CD4-positive, alpha-beta T cell treated with Interleukin-4 for 4 hours (primary cell): ENCODE results near the gene RAB22A.
A peak's percentile ranks its signal among the peaks of the same experiment; 100 is the strongest.

Experiments
- DNase-seq: peaks from one replicate; pipeline ENCODE4 v3.0.0-alpha.2; 2020

The RAB22A gene

GRCh38 chr20:58305061-58305460 is 4.5 kb upstream of the RAB22A start:
- DNase-seq: no peak

DNA sequence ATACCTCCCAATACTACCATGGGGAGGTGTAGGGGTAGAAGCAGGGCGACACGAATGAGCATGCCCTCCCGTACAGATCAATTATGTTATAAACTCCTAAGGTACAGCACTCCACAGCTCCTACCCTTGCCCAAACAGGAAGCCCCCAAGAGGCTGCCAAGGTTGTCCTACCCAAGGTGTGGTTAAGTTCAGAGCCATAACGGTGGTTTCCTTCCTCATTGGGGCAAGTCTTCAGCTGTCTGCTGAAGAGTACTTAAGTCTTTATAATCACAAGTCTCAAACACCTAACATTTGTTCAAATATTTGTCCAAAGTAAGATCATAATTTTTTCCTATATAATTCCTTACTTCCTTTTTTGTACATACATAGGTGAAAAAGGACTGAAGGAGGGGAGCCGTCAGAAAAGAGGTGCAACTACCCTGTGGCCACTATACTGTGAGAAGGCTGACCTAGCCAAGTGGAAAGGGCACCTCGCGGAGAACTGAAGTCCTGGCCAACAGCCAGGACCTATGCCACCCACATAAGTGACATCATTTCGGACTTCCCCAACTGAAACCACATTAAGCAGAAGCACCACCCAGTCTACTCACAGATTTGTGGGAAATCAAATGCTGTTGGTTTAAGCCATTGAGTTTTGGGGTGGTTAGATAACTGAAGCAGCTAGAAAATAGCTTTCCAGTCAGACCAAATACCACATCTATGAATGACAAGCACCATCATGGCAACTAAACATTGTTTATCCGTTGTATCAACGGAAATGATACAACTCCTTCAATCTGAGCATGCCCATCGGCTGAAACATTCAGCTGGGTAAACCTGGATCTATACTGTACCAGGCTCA is 2.9 kb upstream of the RAB22A start:
- peak; percentile 98 for DNase-seq

DNA sequence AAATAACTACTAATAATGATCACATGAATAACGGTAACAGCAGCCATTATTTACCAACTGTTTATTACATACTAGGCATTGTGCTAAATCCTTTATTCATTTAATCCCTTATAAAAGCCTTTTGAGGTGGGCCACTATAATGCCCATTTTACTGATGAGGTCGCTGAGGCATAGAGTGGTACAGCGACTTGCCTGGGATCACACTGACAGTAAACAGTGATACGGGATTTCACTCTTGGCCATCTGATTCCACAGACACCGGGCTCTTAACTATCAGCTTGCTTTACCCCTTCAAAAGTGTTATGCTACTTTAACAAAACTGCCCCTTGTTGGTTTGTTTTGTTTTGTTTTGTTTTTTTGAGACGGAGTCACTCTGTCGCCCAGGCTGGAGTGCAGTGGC is 2.2 kb upstream of the RAB22A start:
- no peak for DNase-seq

DNA sequence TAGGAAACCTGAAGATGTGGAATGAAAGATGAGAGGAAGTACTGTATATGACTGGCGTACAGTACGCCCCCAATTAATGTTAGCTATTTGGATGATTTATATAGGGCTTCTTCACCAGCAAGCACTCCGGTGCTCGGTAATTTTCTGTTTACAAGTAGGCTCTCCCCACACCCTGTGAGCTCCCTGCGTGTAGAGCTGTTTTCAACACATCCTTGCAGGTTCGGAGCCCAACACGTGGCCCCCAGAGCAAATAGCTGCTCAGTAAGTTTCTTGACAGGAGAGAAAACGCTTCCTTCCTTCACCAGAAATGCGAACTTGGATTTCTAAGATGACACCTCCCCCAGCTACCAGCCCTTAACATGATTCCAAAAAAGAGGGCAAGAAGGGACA is 1.2 kb upstream of the RAB22A start:
- DNase-seq: peak; percentile 15

DNA sequence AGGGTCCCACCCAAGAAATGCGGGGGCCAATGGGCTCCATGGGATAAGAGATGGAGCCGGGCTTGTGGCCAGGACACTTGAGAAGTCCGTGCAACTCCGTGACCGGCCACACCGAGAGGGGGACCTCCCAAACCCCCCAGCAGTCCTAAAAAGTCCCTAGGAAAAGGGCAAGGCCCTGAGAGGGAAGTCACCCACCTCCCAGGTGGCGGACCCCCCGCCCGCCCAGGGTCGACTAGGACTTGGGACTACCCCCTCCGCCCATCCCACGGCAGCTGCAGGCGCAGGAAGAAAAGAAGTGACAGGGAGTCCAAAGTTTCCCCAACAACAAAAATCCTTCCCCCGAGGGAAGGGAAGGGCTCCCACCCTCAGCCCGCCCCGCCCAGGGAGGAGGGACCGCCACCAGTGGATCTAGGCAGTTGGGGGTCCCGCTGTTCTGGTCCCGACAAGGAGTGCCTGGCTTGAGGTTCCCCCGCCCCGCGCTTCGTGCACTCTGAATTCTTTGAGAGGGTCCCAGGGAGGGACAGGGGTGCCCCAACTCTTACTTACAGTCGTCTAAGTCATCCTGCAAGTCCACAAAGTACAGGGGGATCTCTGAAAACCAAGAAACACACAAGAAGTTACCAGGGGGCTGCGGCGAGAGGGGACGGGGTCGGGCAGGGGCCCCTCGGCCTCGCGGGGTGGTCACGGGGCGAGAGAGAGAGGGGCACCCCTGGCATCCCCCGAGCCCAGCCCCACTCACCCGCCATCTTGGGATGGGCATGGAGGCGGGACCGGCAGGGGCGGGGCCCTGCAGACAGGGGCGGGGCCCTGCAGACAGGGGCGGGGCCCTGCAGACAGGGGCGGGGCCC is 611 bp upstream of the RAB22A start:
- peak; percentile 46 for DNase-seq

DNA sequence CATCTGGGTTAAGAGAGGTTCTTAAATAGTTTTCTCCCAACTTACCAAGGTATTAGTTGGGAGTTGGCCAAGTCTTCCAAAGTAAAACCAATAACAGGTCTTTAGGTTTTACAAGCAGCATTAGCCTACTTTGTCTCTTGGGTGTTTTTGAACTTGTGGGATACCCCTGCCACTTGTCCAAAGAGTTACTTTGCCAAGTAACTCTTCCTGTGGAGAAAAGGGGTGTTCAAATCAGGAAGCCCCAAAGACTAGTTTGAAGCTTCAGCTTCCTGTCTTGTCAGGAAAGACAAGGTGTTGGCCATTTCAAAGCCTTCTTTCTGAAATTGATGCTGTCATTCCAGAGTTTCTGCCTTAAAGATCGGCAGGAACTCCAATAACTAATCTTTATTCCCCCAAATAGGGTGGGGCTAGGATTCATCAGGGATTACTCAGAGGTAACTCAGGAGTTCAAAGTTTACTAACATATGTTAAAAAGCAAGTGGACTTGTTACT is 822 bp downstream of the RAB22A start:
- peak; percentile 20 for DNase-seq

- DNase-seq: peak; percentile 38
Observed at GRCh38 chr20:58312836-58313235, 3.3 kb downstream of the RAB22A start.

DNA sequence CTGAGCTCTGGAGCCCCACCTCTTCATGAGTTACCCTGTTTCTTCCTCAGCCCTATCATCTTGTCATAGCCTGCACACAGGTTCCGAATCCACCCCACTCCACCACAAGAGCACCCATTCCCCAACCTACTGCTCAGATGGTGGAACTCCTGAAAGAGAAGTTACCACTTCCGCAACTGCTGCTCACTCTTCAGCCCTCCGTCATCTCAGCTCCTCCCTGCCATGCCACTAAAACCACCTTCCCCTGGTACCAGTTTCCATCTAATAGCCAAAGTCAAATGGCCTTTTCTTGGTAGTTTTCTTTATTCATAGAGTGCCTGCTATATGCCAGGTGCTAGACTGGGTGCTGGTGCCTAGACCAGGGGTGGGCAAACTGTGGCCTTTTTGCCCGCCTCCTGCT is 3.9 kb downstream of the RAB22A start:
- peak; percentile 48 for DNase-seq

- DNase-seq: no peak
Observed at GRCh38 chr20:58321205-58321604, 11.7 kb downstream of the RAB22A start.

DNA sequence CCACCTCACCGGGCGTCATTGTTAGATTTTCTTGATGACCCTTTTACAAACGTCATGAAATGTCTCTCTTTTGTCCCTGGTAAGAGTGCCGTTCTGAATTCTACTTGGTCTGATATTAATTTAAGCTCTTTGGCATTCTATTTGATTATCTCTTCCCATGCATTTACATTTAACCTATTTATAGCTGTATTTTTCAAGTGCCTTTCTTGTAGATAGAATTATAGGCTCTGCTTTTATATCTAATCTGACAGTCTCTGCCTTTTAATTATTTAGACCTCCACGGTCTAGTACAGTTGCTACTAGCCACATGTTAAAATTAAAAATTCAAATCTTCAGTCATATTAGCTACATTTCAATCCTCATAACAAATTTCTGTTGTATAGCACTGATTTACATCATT is 12.6 kb downstream of the RAB22A start:
- DNase-seq: no peak

GRCh38 chr20:58325912-58326311 is 16.4 kb downstream of the RAB22A start:
- no peak for DNase-seq

GRCh38 chr20:58327211-58327610 is 17.7 kb downstream of the RAB22A start:
- no peak for DNase-seq

DNA sequence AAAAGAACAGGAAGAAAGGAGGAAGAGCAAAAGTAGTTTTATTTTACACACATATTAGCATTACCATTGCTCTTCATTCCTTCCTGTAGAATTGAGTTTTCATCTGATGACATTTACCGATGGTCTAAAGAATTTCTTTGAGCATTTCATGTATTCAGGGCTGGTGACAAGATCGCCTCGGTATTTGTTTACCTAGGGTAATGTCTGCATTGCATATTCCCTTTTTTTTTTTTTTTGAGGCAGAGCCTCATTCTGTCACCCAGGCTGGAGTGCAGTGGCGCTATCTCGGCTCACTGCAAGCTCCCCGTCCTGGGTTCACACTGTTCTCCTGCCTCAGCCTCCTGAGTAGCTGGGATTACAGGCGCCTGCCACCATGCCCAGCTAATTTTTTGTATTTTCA is 19.3 kb downstream of the RAB22A start:
- DNase-seq: no peak

DNA sequence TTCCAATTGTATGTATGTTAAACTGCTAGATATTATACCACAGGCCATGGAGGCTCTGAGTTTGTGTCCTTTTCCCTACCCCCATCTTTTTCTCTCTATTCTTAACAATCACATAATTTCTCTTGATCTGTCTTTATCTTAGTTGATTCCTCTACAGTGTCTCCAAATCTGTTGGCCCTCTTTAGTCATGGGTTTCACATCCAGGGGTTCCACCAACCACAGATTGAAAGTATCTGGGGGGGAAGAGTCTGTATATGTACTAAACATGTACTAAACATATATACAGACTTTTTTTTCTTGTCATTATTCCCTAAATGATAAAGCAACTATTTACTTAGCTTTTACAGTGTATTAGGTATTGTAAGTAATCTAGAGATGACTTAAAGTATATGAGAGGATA is 20.2 kb downstream of the RAB22A start:
- no peak for DNase-seq

GRCh38 chr20:58330249-58330648 is 20.7 kb downstream of the RAB22A start:
- no peak for DNase-seq

GRCh38 chr20:58330687-58331086 is 21.2 kb downstream of the RAB22A start:
- no peak for DNase-seq

- no peak for DNase-seq
Observed at GRCh38 chr20:58331961-58332551, 22.5 kb downstream of the RAB22A start.

DNA sequence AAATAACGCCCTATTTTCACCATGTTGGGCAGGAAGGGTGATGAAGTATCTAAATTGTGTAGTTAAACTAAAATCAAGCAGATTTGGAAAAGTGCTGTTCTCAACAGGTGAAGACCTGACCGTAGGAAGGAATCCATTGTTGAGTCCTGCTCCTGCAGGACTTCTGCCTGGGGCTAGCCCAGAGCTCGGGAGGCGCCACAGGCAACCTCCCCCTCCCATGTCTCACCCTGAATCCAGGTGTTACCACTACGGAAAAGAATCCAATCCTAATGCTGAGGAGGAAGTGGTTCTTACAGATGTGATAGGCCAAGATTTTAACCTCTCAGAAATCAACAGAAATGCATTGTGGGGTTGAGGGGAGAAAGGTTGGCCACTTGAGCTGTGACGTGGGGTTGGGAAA is 30.2 kb downstream of the RAB22A start:
- DNase-seq: no peak

GRCh38 chr20:58340151-58340550 is 30.6 kb downstream of the RAB22A start:
- no peak for DNase-seq

DNA sequence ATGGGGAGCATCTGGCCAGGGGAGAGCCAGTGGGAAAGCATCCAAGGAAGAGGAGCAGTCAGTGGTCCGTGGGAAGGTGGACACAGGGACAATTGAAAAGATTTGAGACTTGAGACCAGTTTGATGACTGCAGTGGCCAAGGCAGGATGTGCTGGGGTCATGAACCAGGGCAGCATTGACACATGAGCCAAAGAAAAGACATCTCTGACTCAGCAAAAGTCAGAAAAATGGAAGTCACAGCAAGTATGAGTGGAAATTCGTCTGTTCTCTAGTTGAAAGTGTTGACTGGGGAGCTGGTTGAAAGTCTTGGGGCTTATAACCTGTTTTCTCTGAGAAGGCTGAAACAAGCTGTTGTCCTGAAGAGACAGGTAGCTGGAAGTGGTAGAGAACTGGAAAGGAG is 31.3 kb downstream of the RAB22A start:
- no peak for DNase-seq

- no peak for DNase-seq
Observed at GRCh38 chr20:58342104-58342945, 32.8 kb downstream of the RAB22A start.

GRCh38 chr20:58344741-58345140 is 35.2 kb downstream of the RAB22A start:
- no peak for DNase-seq

DNA sequence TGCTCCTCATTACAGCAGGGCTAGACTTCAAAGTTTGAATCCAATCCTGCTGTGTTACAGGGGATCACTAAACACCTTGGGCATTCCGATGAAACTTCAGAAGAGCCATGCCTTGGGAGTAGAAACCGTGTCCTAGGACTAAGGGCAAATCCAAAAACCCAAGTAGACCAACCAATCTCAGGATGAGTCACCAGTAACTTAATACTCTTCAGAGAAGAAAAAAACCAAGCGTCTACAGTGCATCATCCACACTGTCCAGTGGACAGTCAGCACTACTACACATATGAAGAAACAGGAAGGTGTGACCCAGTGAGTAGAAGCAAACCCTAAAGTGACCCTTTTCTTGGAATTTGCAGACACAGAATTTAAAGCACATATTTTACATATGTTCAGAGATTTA is 40.1 kb downstream of the RAB22A start:
- DNase-seq: no peak
